CD8-positive, alpha-beta memory T cell (primary cell): ENCODE data around the gene MORN5. TPM values are rescaled to one million over a fixed set of nuclear protein-coding genes. Genes with fewer than 3 reads are reported as not detected.

Experiments
- CTCF ChIA-PET: fragments of 350-600 bp; sonication (Branson Sonifier 250); formaldehyde crosslinking; loops from one replicate; lab custom pipeline; 2021; ENCODE audit warnings: antibody characterized with exemption; lab: Charles Lee
- POLR2A ChIA-PET: fragments of 350-600 bp; sonication (Branson Sonifier 250); formaldehyde crosslinking; loops from one replicate; lab custom pipeline; 2021; ENCODE audit warnings: antibody characterized with exemption; lab: Charles Lee
- DNase-seq, 5 donors: peaks; one replicate each; pipeline versions ENCODE4 v3.0.0 to v3.0.0-alpha.2; 2020 to 2022; ENCODE audit warnings: mixed read lengths in 1 of 5
- H3K27ac ChIP-seq: one replicate; pipeline ENCODE4 v1.7.0; 2013; ENCODE audit warnings: low read depth, mild to moderate bottlenecking, low read length, moderate library complexity
- H3K27me3 ChIP-seq: 2 replicates; pipeline ENCODE4 v1.7.0; 2013; ENCODE audit warnings: low read length, mild to moderate bottlenecking; ENCODE audit not compliant: insufficient read depth, poor library complexity, severe bottlenecking
- H3K36me3 ChIP-seq: 2 replicates; pipeline ENCODE4 v1.7.0; 2013; ENCODE audit warnings: mild to moderate bottlenecking, low read length, moderate library complexity; ENCODE audit not compliant: insufficient read depth
- H3K4me1 ChIP-seq: 2 replicates; pipeline ENCODE4 v1.7.0; 2013; ENCODE audit warnings: mild to moderate bottlenecking, low read length, moderate library complexity; ENCODE audit not compliant: insufficient read depth
- H3K4me3 ChIP-seq: 2 replicates; pipeline ENCODE4 v1.7.0; 2013; ENCODE audit warnings: mild to moderate bottlenecking, low read length
- H3K9me3 ChIP-seq: 2 replicates; pipeline ENCODE4 v1.7.0; 2013; ENCODE audit warnings: mild to moderate bottlenecking, low read length
- H3K27ac Mint-ChIP-seq, 8 donors: one replicate each; pipeline ENCODE4 v1.8.0; 2020 to 2021; ENCODE audit warnings: mixed read lengths in 8 of 8, mild to moderate bottlenecking in 6 of 8, inconsistent platforms in 3 of 8, moderate library complexity in 3 of 8
- H3K27me3 Mint-ChIP-seq, 2 donors: one replicate each; pipeline ENCODE4 v1.8.0; 2020 to 2021; ENCODE audit warnings: mixed read lengths in 2 of 2, mild to moderate bottlenecking in 1 of 2, moderate library complexity in 1 of 2
- H3K36me3 Mint-ChIP-seq, 3 donors: one replicate each; pipeline ENCODE4 v1.8.0; 2020 to 2021; ENCODE audit warnings: mixed read lengths in 3 of 3, inconsistent platforms in 1 of 3, mild to moderate bottlenecking in 1 of 3
- H3K4me1 Mint-ChIP-seq, 3 donors: one replicate each; pipeline ENCODE4 v1.8.0; 2020 to 2021; ENCODE audit warnings: mixed read lengths in 3 of 3, inconsistent platforms in 1 of 3, mild to moderate bottlenecking in 1 of 3
- H3K4me3 Mint-ChIP-seq, 7 donors: one replicate each; pipeline ENCODE4 v1.8.0; 2020 to 2021; ENCODE audit warnings: mixed read lengths in 7 of 7, mild to moderate bottlenecking in 6 of 7, moderate library complexity in 4 of 7, inconsistent platforms in 2 of 7
- H3K9me3 Mint-ChIP-seq, 5 donors: one replicate each; pipeline ENCODE4 v1.8.0; 2020 to 2022; ENCODE audit warnings: mixed read lengths in 5 of 5, mild to moderate bottlenecking in 3 of 5, moderate library complexity in 2 of 5, inconsistent platforms in 1 of 5
- polyA plus RNA-seq: library from polyadenylated mRNA; unstranded; fragments of 300-500 nt; fragmentation: Illumina TruSeq; gene quantifications from one replicate; pipeline ENCODE4 v1.2.3, GENCODE V29; 2021
- total RNA-seq, 2 experiments: library from RNA; stranded (reverse); gene quantifications; one replicate each; pipeline ENCODE4 v1.2.3, GENCODE V29; 2021

Gene MORN5
- total and polyA plus RNA-seq, 3 experiments from 2014 or later = not detected

GRCh38 chr9:122173670-122174069 is 14.0 kb downstream of the MORN5 start:
- DNase-seq = no peak
- ChIA-PET CTCF (no interaction called here), POLR2A (no interaction called here)
- no peak overlapping the region for H3K4me3 ChIP-seq
- H3K4me3 Mint-ChIP-seq = no peak overlapping the region
- no peak overlapping the region for H3K27ac ChIP-seq
- H3K27ac Mint-ChIP-seq = no peak overlapping the region
- H3K9me3 ChIP-seq = no peaks in the 10 kb centered on the region
- no peaks in the 10 kb centered on the region for H3K4me1 ChIP-seq
- no peaks in the 10 kb centered on the region for H3K36me3 Mint-ChIP-seq
- H3K27me3 ChIP-seq = no peaks in the 10 kb centered on the region
- H3K9me3 Mint-ChIP-seq = peaks cover 0 to 1% (median 0%) of the 10 kb centered on the region in 5 donors
- no peaks in the 10 kb centered on the region for H3K36me3 ChIP-seq
- H3K4me1 Mint-ChIP-seq = no peaks in the 10 kb centered on the region
- H3K27me3 Mint-ChIP-seq = peaks cover 24 to 61% of the 10 kb centered on the region in 2 donors

- H3K27me3 Mint-ChIP-seq = peaks cover 18 to 51% of the 10 kb centered on the region in 2 donors
- no peaks in the 10 kb centered on the region for H3K4me1 Mint-ChIP-seq
- Histone ChIP-seq H3K4me3 (no peak overlapping the region), H3K36me3 (no peaks in the 10 kb centered on the region), H3K27ac (no peak overlapping the region), H3K4me1 (no peaks in the 10 kb centered on the region), H3K9me3 (no peaks in the 10 kb centered on the region), H3K27me3 (no peaks in the 10 kb centered on the region)
- no peak for DNase-seq
- no peak overlapping the region for H3K27ac Mint-ChIP-seq
- POLR2A ChIA-PET = no interaction called here
- no peaks in the 10 kb centered on the region for H3K9me3 Mint-ChIP-seq
- H3K36me3 Mint-ChIP-seq = no peaks in the 10 kb centered on the region
- CTCF ChIA-PET = no interaction called here
- H3K4me3 Mint-ChIP-seq = no peak overlapping the region
These were observed 17.2 kb downstream of the MORN5 start for GRCh38 chr9:122176916-122177315.

- DNase-seq = no peak
- Mint-ChIP-seq H3K4me1 (no peaks in the 10 kb centered on the region), H3K4me3 (no peak overlapping the region), H3K27ac (no peak overlapping the region), H3K27me3 (peaks cover 13 to 43% of the 10 kb centered on the region in 2 donors), H3K9me3 (no peaks in the 10 kb centered on the region), H3K36me3 (no peaks in the 10 kb centered on the region)
- Histone ChIP-seq H3K4me1 (no peaks in the 10 kb centered on the region), H3K36me3 (no peaks in the 10 kb centered on the region), H3K9me3 (no peaks in the 10 kb centered on the region), H3K27ac (no peak overlapping the region), H3K27me3 (no peaks in the 10 kb centered on the region), H3K4me3 (no peak overlapping the region)
- ChIA-PET CTCF (no interaction called here), POLR2A (no interaction called here)
These were observed 19.5 kb downstream of the MORN5 start for GRCh38 chr9:122179054-122179689.

- CTCF ChIA-PET = no interaction called here
- Histone ChIP-seq H3K36me3 (no peaks in the 10 kb centered on the region), H3K4me1 (no peaks in the 10 kb centered on the region), H3K4me3 (no peak overlapping the region), H3K9me3 (no peaks in the 10 kb centered on the region), H3K27ac (no peak overlapping the region), H3K27me3 (no peaks in the 10 kb centered on the region)
- Mint-ChIP-seq H3K36me3 (no peaks in the 10 kb centered on the region), H3K4me1 (no peaks in the 10 kb centered on the region), H3K4me3 (no peak overlapping the region), H3K27ac (no peak overlapping the region), H3K9me3 (no peaks in the 10 kb centered on the region), H3K27me3 (peaks cover 13 to 38% of the 10 kb centered on the region in 2 donors)
- POLR2A ChIA-PET = no interaction called here
- no peak for DNase-seq
These were observed 20.0 kb downstream of the MORN5 start for GRCh38 chr9:122179690-122180074.

GRCh38 chr9:122180633-122181032 is 20.9 kb downstream of the MORN5 start:
- Mint-ChIP-seq H3K27ac (no peak overlapping the region), H3K4me3 (no peak overlapping the region)

GRCh38 chr9:122183501-122183900 is 23.8 kb downstream of the MORN5 start:
- Mint-ChIP-seq H3K36me3 (no peaks in the 10 kb centered on the region), H3K4me3 (no peak overlapping the region), H3K27ac (no peak overlapping the region), H3K9me3 (no peaks in the 10 kb centered on the region), H3K27me3 (peaks cover 12 to 24% of the 10 kb centered on the region in 2 donors), H3K4me1 (no peaks in the 10 kb centered on the region)
- no peak for DNase-seq
- no peaks in the 10 kb centered on the region for H3K9me3 ChIP-seq
- H3K36me3 ChIP-seq = no peaks in the 10 kb centered on the region
- H3K27ac ChIP-seq = no peak overlapping the region
- POLR2A ChIA-PET = interaction anchor here (0.9 kb wide), 1 partner anchor 9 kb away, joined by 3 read pairs; no protein-coding TSS in a partner anchor
- no peaks in the 10 kb centered on the region for H3K27me3 ChIP-seq
- no peak overlapping the region for H3K4me3 ChIP-seq
- CTCF ChIA-PET = no interaction called here
- no peaks in the 10 kb centered on the region for H3K4me1 ChIP-seq

More at GRCh38 chr9:122180633-122181032, 20.9 kb downstream of the MORN5 start:
- no peaks in the 10 kb centered on the region for H3K27me3 ChIP-seq
- H3K27ac ChIP-seq = no peak overlapping the region
- ChIA-PET POLR2A (no interaction called here), CTCF (no interaction called here)
- H3K27me3 Mint-ChIP-seq = peaks cover 13 to 29% of the 10 kb centered on the region in 2 donors
- no peak overlapping the region for H3K4me3 ChIP-seq
- H3K4me1 Mint-ChIP-seq = no peaks in the 10 kb centered on the region
- H3K4me1 ChIP-seq = no peaks in the 10 kb centered on the region
- no peaks in the 10 kb centered on the region for H3K9me3 ChIP-seq
- no peaks in the 10 kb centered on the region for H3K36me3 ChIP-seq
- H3K9me3 Mint-ChIP-seq = no peaks in the 10 kb centered on the region
- H3K36me3 Mint-ChIP-seq = no peaks in the 10 kb centered on the region
- no peak for DNase-seq

- Mint-ChIP-seq H3K4me1 (no peaks in the 10 kb centered on the region), H3K27me3 (peaks cover 12 to 24% of the 10 kb centered on the region in 2 donors), H3K4me3 (no peak overlapping the region), H3K36me3 (no peaks in the 10 kb centered on the region), H3K27ac (no peak overlapping the region), H3K9me3 (no peaks in the 10 kb centered on the region)
- Histone ChIP-seq H3K36me3 (no peaks in the 10 kb centered on the region), H3K4me3 (no peak overlapping the region), H3K9me3 (no peaks in the 10 kb centered on the region), H3K27ac (no peak overlapping the region), H3K27me3 (no peaks in the 10 kb centered on the region), H3K4me1 (no peaks in the 10 kb centered on the region)
- no peak for DNase-seq
- CTCF ChIA-PET = no interaction called here
- POLR2A ChIA-PET = no interaction called here
These were observed 24.8 kb downstream of the MORN5 start for GRCh38 chr9:122184551-122184950.

GRCh38 chr9:122186301-122186700 is 26.6 kb downstream of the MORN5 start:
- H3K4me1 ChIP-seq = no peaks in the 10 kb centered on the region
- no peaks in the 10 kb centered on the region for H3K36me3 ChIP-seq
- H3K9me3 Mint-ChIP-seq = no peaks in the 10 kb centered on the region
- no peak overlapping the region for H3K27ac ChIP-seq
- ChIA-PET CTCF (no interaction called here), POLR2A (no interaction called here)
- H3K36me3 Mint-ChIP-seq = no peaks in the 10 kb centered on the region
- no peak overlapping the region for H3K4me3 Mint-ChIP-seq
- no peak overlapping the region for H3K4me3 ChIP-seq
- no peak for DNase-seq
- peak overlapping the region in 1 of 8 donors; percentile 65 for H3K27ac Mint-ChIP-seq
- peaks cover 6 to 16% of the 10 kb centered on the region in 2 donors for H3K27me3 Mint-ChIP-seq
- no peaks in the 10 kb centered on the region for H3K9me3 ChIP-seq
- H3K27me3 ChIP-seq = no peaks in the 10 kb centered on the region
- H3K4me1 Mint-ChIP-seq = no peaks in the 10 kb centered on the region
